Adrenal gland (tissue), 5 donors: Measurements from ENCODE around the gene KLF3.

ENCODE experiments used
- POLR2A ChIP-seq, 2 donors: fragments of 450-650 bp; IDR thresholded peaks; one replicate each; pipeline ENCODE4 v1.6.1; 2017; ENCODE audit warnings: antibody characterized with exemption in 2 of 2, mild to moderate bottlenecking in 2 of 2, moderate library complexity in 1 of 2
- TF ChIP-seq, protein P1 (sequence below), 6 experiments: fragments of 450-650 bp in 4 of 6; fragments of 200-600 bp in 2 of 6; sonication (generic) in 1 of 6; IDR thresholded peaks; 1 replicate in 5 of 6; 2 replicates in 1 of 6; pipeline versions ENCODE4 v1.5.1 to v1.8.0; 2016 to 2021; ENCODE audit warnings: antibody characterized with exemption in 6 of 6, mild to moderate bottlenecking in 2 of 6, moderate library complexity in 1 of 6
- donor health status: DM: no; HTN: no; CAD: no.

DNA sequence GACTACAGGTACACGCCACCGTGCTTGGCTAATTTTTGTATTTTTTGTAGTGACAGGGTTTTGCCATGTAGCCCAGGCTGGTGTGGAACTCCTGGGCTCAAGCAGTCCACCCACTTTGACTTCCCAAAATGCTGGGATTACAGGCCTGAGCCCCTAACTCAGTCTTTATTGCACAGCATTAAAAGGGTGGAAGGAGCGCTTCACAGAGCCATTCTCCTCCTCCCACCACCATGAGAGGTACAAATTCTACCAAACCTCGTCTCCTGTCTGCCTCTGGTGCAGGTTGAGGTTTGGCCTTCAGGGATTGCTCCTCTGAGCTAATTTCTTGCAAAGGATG, 66.5 kb downstream of the KLF3 start:
- TF ChIP-seq, protein P1, sequence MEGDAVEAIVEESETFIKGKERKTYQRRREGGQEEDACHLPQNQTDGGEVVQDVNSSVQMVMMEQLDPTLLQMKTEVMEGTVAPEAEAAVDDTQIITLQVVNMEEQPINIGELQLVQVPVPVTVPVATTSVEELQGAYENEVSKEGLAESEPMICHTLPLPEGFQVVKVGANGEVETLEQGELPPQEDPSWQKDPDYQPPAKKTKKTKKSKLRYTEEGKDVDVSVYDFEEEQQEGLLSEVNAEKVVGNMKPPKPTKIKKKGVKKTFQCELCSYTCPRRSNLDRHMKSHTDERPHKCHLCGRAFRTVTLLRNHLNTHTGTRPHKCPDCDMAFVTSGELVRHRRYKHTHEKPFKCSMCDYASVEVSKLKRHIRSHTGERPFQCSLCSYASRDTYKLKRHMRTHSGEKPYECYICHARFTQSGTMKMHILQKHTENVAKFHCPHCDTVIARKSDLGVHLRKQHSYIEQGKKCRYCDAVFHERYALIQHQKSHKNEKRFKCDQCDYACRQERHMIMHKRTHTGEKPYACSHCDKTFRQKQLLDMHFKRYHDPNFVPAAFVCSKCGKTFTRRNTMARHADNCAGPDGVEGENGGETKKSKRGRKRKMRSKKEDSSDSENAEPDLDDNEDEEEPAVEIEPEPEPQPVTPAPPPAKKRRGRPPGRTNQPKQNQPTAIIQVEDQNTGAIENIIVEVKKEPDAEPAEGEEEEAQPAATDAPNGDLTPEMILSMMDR (IDR thresholded peaks at IDR 0.05) = no peak
- TF ChIP-seq POLR2A (IDR thresholded peaks at IDR 0.05) = no peak
